ENCODE measurements around the gene SMAD7. TPM values are rescaled to one million over a fixed set of nuclear protein-coding genes. Genes with fewer than 3 reads are reported as not detected.

Gene SMAD7
- polyA plus RNA-seq, 1 donor: 7.4 TPM

- no peak for DNase-seq (ENCODE audit: low read depth)
Measured at GRCh38 chr18:48930926-48931325, 19.8 kb downstream of the SMAD7 start.

- DNase-seq (ENCODE audit: low read depth): no peak
Measured at GRCh38 chr18:48929941-48930713, 20.6 kb downstream of the SMAD7 start.

- no peak for DNase-seq (ENCODE audit: low read depth)
Measured at GRCh38 chr18:48929212-48929612, 21.6 kb downstream of the SMAD7 start.

GRCh38 chr18:48928787-48929186 is 22.0 kb downstream of the SMAD7 start:
- DNase-seq (ENCODE audit: low read depth): no peak

- no peak for DNase-seq (ENCODE audit: low read depth)
Measured at GRCh38 chr18:48927286-48928080, 23.3 kb downstream of the SMAD7 start.

GRCh38 chr18:48926420-48926857 is 24.3 kb downstream of the SMAD7 start:
- DNase-seq (ENCODE audit: low read depth): no peak

- DNase-seq (ENCODE audit: low read depth): no peak
Measured at GRCh38 chr18:48925491-48925780, 25.3 kb downstream of the SMAD7 start.

- no peak for DNase-seq (ENCODE audit: low read depth)
Measured at GRCh38 chr18:48924630-48925490, 25.9 kb downstream of the SMAD7 start.

- DNase-seq (ENCODE audit: low read depth): no peak
Measured at GRCh38 chr18:48923746-48924629, 26.8 kb downstream of the SMAD7 start.

- no peak for DNase-seq (ENCODE audit: low read depth)
Measured at GRCh38 chr18:48922801-48923730, 27.7 kb downstream of the SMAD7 start.

- DNase-seq (ENCODE audit: low read depth): no peak
Measured at GRCh38 chr18:48922226-48922800, 28.5 kb downstream of the SMAD7 start.

- no peak for DNase-seq (ENCODE audit: low read depth)
Measured at GRCh38 chr18:48921305-48922225, 29.2 kb downstream of the SMAD7 start.

- DNase-seq (ENCODE audit: low read depth): no peak
Measured at GRCh38 chr18:48920408-48921038, 30.2 kb downstream of the SMAD7 start.

- no peak for DNase-seq (ENCODE audit: low read depth)
Measured at GRCh38 chr18:48919547-48919946, 31.2 kb downstream of the SMAD7 start.

GRCh38 chr18:48918660-48919456 is 31.9 kb downstream of the SMAD7 start:
- no peak for DNase-seq (ENCODE audit: low read depth)

GRCh38 chr18:48917579-48918517 is 32.9 kb downstream of the SMAD7 start:
- no peak for DNase-seq (ENCODE audit: low read depth)

Measured in forelimb muscle (tissue), 1 donor.